ENCODE results near the gene TMUB2. TPM values are rescaled to one million over a fixed set of nuclear protein-coding genes. Genes with fewer than 3 reads are reported as not detected.

Gene TMUB2
- total and polyA plus RNA-seq, 9 of the 15 experiments (the other 6 are each of a cell fraction or from before 2014, with no cell fraction given): 4.1 to 29.8 (median 16.3) TPM

GRCh38 chr17:44214896-44215295 is 28.1 kb downstream of the TMUB2 start:
- ChIA-PET POLR2A (interaction anchor here (0.9 to 2.2 kb wide), 7 partner anchors 11 to 146 kb away, joined by 3 to 11 read pairs (median 4); no protein-coding TSS in a partner anchor), CTCF (ENCODE audit: low intra/inter-chr PET ratio) (no interaction called here)
- Histone ChIP-seq H3K4me3 (no peak overlapping the region), H2AFZ (ENCODE audit: low read depth, low read length) (no peak overlapping the region), H3K9me1 (ENCODE audit: control insufficient read depth, insufficient read depth, low read length) (peaks cover 2% of the 10 kb centered on the region), H3K9me3 (replicated peaks; ENCODE audit: control insufficient read depth, insufficient read depth, low read depth, low read length) (no peaks in the 10 kb centered on the region), H3K79me2 (ENCODE audit: control insufficient read depth, insufficient read depth, low read length) (peaks cover 39% of the 10 kb centered on the region), H3K4me2 (ENCODE audit: insufficient read depth, low read length) (no peak overlapping the region), H3K4me1 (replicated peaks in 1 of 2; ENCODE audit: control insufficient read depth in 2 of 2, insufficient read depth in 2 of 2, low read length in 2 of 2) (peaks cover 26 to 44% of the 10 kb centered on the region in 2 experiments), H4K20me1 (replicated peaks; ENCODE audit: control insufficient read depth, insufficient read depth, low read length) (peaks cover 8% of the 10 kb centered on the region), H3K27me3 (ENCODE audit: control insufficient read depth in 2 of 2, insufficient read depth in 2 of 2, low read length in 2 of 2) (no peaks in the 10 kb centered on the region), H3K27ac (ENCODE audit: extremely low read depth, low read depth, low read length) (no peak overlapping the region), H3K36me3 (ENCODE audit: control insufficient read depth, insufficient read depth, low read length) (peaks cover 72% of the 10 kb centered on the region), H3K9ac (ENCODE audit: insufficient read depth in 1 of 2, low read depth in 2 of 2, low read length in 2 of 2) (no peak overlapping the region)
- no peak for DNase-seq (ENCODE audit: extremely low read depth in 1 of 4, low spot score in 3 of 4)
- in situ Hi-C loops (cut with MboI) (loop anchor here (5.0 kb wide), 1 partner anchor 112 kb away; no protein-coding TSS in a partner anchor), intact Hi-C loops (cut with micrococcal nuclease) (no loop called here)
- no TSS peak for BruUV-seq (replicated peaks)
- no peak for FAIRE-seq
- 0 out of 2 replicates have a peak, but pooled peaks have one; percentile 27 for TF ChIP-seq POLR2AphosphoS5 (IDR thresholded peaks at IDR 0.05; ENCODE audit: control insufficient read depth, insufficient read depth, low read depth, low read length)
- no peak for TF ChIP-seq ARID1B (IDR thresholded peaks at IDR 0.05)
- 93% methylated on average over 6 of the region's 6 CpGs for WGBS (ENCODE audit: insufficient coverage, low coverage, missing lambda C conversion rate)
- ATAC-seq: no peak

GRCh38 chr17:44216173-44216572 is 29.4 kb downstream of the TMUB2 start:
- Histone ChIP-seq H4K20me1 (replicated peaks; ENCODE audit: control insufficient read depth, insufficient read depth, low read length) (no peaks in the 10 kb centered on the region), H3K4me3 (no peak overlapping the region), H3K9ac (ENCODE audit: insufficient read depth in 1 of 2, low read depth in 2 of 2, low read length in 2 of 2) (peak overlapping the region in 1 of 2 experiments; percentile 96; a peak in 2 of 4 replicates), H3K4me2 (ENCODE audit: insufficient read depth, low read length) (no peak overlapping the region), H3K27ac (ENCODE audit: extremely low read depth, low read depth, low read length) (no peak overlapping the region), H3K36me3 (ENCODE audit: control insufficient read depth, insufficient read depth, low read length) (peaks cover 62% of the 10 kb centered on the region), H3K27me3 (ENCODE audit: control insufficient read depth in 2 of 2, insufficient read depth in 2 of 2, low read length in 2 of 2) (no peaks in the 10 kb centered on the region), H2AFZ (ENCODE audit: low read depth, low read length) (no peak overlapping the region), H3K9me3 (replicated peaks; ENCODE audit: control insufficient read depth, insufficient read depth, low read depth, low read length) (no peaks in the 10 kb centered on the region), H3K9me1 (ENCODE audit: control insufficient read depth, insufficient read depth, low read length) (no peaks in the 10 kb centered on the region), H3K4me1 (replicated peaks in 1 of 2; ENCODE audit: control insufficient read depth in 2 of 2, insufficient read depth in 2 of 2, low read length in 2 of 2) (peaks cover 14 to 41% of the 10 kb centered on the region in 2 experiments), H3K79me2 (ENCODE audit: control insufficient read depth, insufficient read depth, low read length) (peaks cover 47% of the 10 kb centered on the region)
- ATAC-seq: no peak
- ChIA-PET POLR2A (interaction anchor here (1.0 to 1.6 kb wide), 2 partner anchors 33 to 101 kb away, joined by 3 to 5 read pairs; no protein-coding TSS in a partner anchor), CTCF (ENCODE audit: low intra/inter-chr PET ratio) (no interaction called here)
- no peak for DNase-seq (ENCODE audit: extremely low read depth in 1 of 4, low spot score in 3 of 4)
- no TSS peak for BruUV-seq (replicated peaks)
- intact Hi-C loops (cut with micrococcal nuclease): no loop called here
- in situ Hi-C loops (cut with MboI): no loop called here
- TF ChIP-seq ZNF140 (CRISPR knock-in tag; IDR thresholded peaks at IDR 0.05) (no peak), FOXP4 (CRISPR knock-in tag; IDR thresholded peaks at IDR 0.05; ENCODE audit: borderline replicate concordance) (no peak), SREBF2 (CRISPR knock-in tag; IDR thresholded peaks at IDR 0.05) (no peak), PML (IDR thresholded peaks at IDR 0.05; ENCODE audit: low read length) (no peak)
- no peak for FAIRE-seq
- 97% methylated on average over 5 of the region's 5 CpGs for WGBS (ENCODE audit: insufficient coverage, low coverage, missing lambda C conversion rate)

Data from K562 (cell line).